Activated T-helper 1 cell treated with anti-CD3 and anti-CD28 coated beads, Interleukin-12 subunit alpha, Interleukin-12 subunit beta, Interleukin-2, Interleukin-4 antibody, amounts not matched to agents 30 ng/mL and 10 ng/mL and 1 ng/mL, durations not matched to agents 14 hours and 24 hours and 36 hours (primary cell): ENCODE data around the gene EFCAB8. TPM values are rescaled to one million over a fixed set of nuclear protein-coding genes. Genes with fewer than 3 reads are reported as not detected.
A peak's percentile ranks its signal among the peaks of the same experiment; 100 is the strongest.
"Not testable (repeated sequence)": the region's sequence is repeated elsewhere in the genome, so short reads cannot be mapped to it uniquely, and the experiment has no call there.

Source experiments
- DNase-seq: peaks from one replicate; pipeline ENCODE4 v3.0.0; 2021; ENCODE audit warnings: low spot score
- H3K27ac Mint-ChIP-seq: one replicate; pipeline ENCODE4 v1.8.0; 2021; ENCODE audit warnings: mild to moderate bottlenecking, mixed read lengths
- H3K27me3 Mint-ChIP-seq: one replicate; pipeline ENCODE4 v1.8.0; 2022; ENCODE audit warnings: mild to moderate bottlenecking, moderate library complexity, mixed read lengths; ENCODE audit not compliant: insufficient read depth
- H3K36me3 Mint-ChIP-seq: one replicate; pipeline ENCODE4 v1.8.0; 2021; ENCODE audit warnings: low read depth, mixed read lengths
- H3K4me1 Mint-ChIP-seq: one replicate; pipeline ENCODE4 v1.8.0; 2021; ENCODE audit warnings: low read depth, mixed read lengths
- H3K4me3 Mint-ChIP-seq: one replicate; pipeline ENCODE4 v1.8.0; 2021; ENCODE audit warnings: mild to moderate bottlenecking, moderate library complexity, mixed read lengths
- H3K9me3 Mint-ChIP-seq: one replicate; pipeline ENCODE4 v1.8.0; 2021; ENCODE audit warnings: mixed read lengths
- intact Hi-C: fragments of 100-400 bp; cut with micrococcal nuclease; formaldehyde crosslinking; loops from one replicate; pipeline ENCODE4 v1.15.1; 2024
- total RNA-seq: library from RNA; stranded (reverse); gene quantifications from 2 replicates; pipeline ENCODE4 v1.2.3, GENCODE V29; 2022

Gene EFCAB8
- total RNA-seq, 1 donor from 2014 or later: 0.39 TPM

DNA sequence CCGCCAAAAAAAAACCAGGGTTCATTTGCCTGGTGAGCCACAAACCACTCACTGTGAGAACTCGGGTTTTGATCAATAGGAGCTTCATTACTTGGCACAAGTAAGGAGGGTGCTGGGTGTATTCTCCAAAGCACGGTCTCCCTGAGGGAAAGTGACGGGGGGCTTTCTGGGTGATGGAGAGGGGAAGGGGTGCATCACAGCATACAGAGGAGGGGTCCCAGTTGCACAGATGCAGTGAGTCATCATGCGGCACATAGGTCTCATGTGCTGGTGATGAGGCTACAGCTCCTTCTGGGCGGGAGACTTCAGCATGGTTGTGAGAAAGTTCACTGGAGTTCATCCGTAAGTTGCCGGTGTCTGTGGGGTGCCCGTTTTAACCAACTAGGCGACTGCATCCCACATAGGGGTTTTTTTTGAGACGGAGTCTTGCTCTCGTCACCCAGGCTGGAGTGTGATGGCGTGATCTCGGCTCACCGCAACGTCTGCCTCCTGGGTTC is 109.3 kb downstream of the EFCAB8 start:
- no peaks in the 10 kb centered on the region for H3K27me3 Mint-ChIP-seq
- H3K4me1 Mint-ChIP-seq: peaks cover 57% of the 10 kb centered on the region
- no peaks in the 10 kb centered on the region for H3K36me3 Mint-ChIP-seq
- H3K4me3 Mint-ChIP-seq: peak overlapping the region; percentile 37
- intact Hi-C loops: loop anchor here (2.0 kb wide), 1 partner anchor 21 kb away; no protein-coding TSS in a partner anchor
- peak overlapping the region; percentile 75 for H3K27ac Mint-ChIP-seq
- DNase-seq: no peak
- no peaks in the 10 kb centered on the region for H3K9me3 Mint-ChIP-seq

DNA sequence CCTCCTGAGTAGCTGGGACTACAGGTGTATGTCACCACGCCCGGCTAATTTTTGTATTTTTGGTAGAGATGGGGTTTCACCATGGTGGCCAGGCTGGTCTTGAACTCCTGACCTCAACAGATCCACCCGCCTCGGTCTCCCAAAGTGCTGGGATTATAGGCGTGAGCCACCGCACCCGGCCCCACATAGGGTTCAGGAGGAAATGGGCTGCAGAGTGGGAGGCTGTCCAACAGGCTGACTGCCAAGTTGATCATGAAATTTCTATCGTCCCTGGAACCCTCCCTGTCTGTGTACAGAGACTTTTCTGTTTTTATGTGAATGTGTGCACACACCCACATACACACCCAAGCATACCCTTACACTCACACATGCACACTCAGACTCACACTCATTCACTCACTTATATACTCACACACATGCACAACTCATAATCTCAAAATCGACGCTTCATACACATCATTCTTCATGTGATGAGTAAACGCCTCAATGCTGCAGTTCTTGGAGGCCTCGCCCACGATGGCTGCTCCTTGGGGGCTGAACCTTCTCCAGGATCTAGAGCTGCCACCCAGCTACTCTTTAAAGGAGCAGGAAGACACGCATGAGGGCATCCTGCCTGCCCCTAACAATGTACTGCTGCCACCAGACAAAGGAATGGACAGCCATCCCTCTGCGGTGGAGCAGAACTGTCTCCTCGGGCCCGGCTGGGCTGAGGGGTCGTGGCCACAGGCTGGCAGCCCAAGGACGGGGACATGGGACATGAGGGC is 109.9 kb downstream of the EFCAB8 start:
- Mint-ChIP-seq H3K9me3 (no peaks in the 10 kb centered on the region), H3K4me3 (no peak overlapping the region), H3K36me3 (no peaks in the 10 kb centered on the region), H3K27ac (peak overlapping the region; percentile 26), H3K27me3 (no peaks in the 10 kb centered on the region), H3K4me1 (peaks cover 57% of the 10 kb centered on the region)
- intact Hi-C loops: no loop called here
- no peak for DNase-seq

- peak overlapping the region; percentile 82 for H3K27ac Mint-ChIP-seq
- no peaks in the 10 kb centered on the region for H3K9me3 Mint-ChIP-seq
- H3K4me3 Mint-ChIP-seq: no peak overlapping the region
- H3K36me3 Mint-ChIP-seq: no peaks in the 10 kb centered on the region
- peaks cover 57% of the 10 kb centered on the region for H3K4me1 Mint-ChIP-seq
- no peak for DNase-seq
- no peaks in the 10 kb centered on the region for H3K27me3 Mint-ChIP-seq
- intact Hi-C loops: loop anchor here (5.0 to 10.0 kb wide), 2 partner anchors 125 to 433 kb away; partner anchors contain the start of gene CDK5RAP1
Observed at GRCh38 chr20:32969356-32970114, 110.8 kb downstream of the EFCAB8 start.

GRCh38 chr20:32970115-32970972 is 111.6 kb downstream of the EFCAB8 start:
- no peaks in the 10 kb centered on the region for H3K27me3 Mint-ChIP-seq
- no peak for DNase-seq
- H3K36me3 Mint-ChIP-seq: no peaks in the 10 kb centered on the region
- peak overlapping the region; percentile 82 for H3K27ac Mint-ChIP-seq
- no peak overlapping the region for H3K4me3 Mint-ChIP-seq
- no peaks in the 10 kb centered on the region for H3K9me3 Mint-ChIP-seq
- intact Hi-C loops: loop anchor here (5.0 to 10.0 kb wide), 2 partner anchors 126 to 432 kb away; partner anchors contain the start of gene CDK5RAP1
- H3K4me1 Mint-ChIP-seq: peaks cover 53% of the 10 kb centered on the region

DNA sequence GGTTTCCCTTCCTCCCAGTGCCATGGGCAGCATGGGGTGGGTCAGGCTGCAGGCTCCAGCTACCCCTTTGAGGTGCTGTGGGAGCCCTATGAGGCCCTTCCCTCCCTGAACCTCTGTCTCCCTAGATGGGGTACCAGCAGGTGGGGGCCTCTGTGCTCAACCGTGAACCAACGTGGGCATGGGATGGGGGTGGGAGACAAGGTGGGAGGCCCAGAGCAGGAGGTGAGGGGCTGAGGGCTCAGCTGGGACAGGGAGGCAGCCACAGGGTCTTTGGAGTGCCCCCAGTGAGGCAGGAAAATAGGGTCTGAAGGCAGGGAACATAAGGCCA is 112.2 kb downstream of the EFCAB8 start:
- intact Hi-C loops: loop anchor here (5.0 to 10.0 kb wide), 2 partner anchors 126 to 431 kb away; partner anchors contain the start of gene CDK5RAP1
- H3K9me3 Mint-ChIP-seq: no peaks in the 10 kb centered on the region
- no peak for DNase-seq
- peak overlapping the region; percentile 70 for H3K27ac Mint-ChIP-seq
- no peaks in the 10 kb centered on the region for H3K27me3 Mint-ChIP-seq
- H3K36me3 Mint-ChIP-seq: no peaks in the 10 kb centered on the region
- H3K4me3 Mint-ChIP-seq: no peak overlapping the region
- H3K4me1 Mint-ChIP-seq: peaks cover 50% of the 10 kb centered on the region

DNA sequence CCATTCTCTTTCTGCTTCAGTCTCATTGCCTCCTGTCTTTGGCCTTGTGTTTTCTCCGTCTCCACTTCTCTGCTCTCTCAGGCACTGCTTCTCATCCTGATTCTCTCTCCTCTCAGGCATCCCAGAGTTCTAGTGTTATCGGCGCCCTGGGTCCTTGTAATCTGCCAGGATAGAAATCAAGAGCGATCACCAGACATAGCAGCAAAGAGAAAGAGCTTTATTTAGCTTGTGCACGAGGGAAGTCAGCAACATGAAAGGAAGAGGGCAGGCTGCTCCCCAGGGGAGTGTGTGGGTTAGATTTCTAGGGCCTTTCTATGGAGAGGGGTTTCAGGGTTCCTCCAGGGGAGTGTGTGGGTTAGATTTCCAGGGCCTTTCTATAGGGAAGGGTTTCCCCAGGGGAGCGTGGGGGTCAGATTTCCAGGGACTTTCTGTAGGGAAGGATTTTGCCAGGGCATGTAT is 113.0 kb downstream of the EFCAB8 start:
- DNase-seq: no peak
- Mint-ChIP-seq H3K27me3 (no peaks in the 10 kb centered on the region), H3K27ac (no peak overlapping the region), H3K4me3 (no peak overlapping the region), H3K9me3 (peaks cover 6% of the 10 kb centered on the region), H3K4me1 (peaks cover 47% of the 10 kb centered on the region), H3K36me3 (peaks cover 5% of the 10 kb centered on the region)
- intact Hi-C loops: loop anchor here (5.0 to 10.0 kb wide), 2 partner anchors 127 to 431 kb away; partner anchors contain the start of gene CDK5RAP1

GRCh38 chr20:32972181-32973076 is 113.7 kb downstream of the EFCAB8 start:
- Mint-ChIP-seq H3K36me3 (peaks cover 5% of the 10 kb centered on the region), H3K4me1 (peaks cover 42% of the 10 kb centered on the region), H3K4me3 (no peak overlapping the region), H3K27ac (peak overlapping the region; percentile 59), H3K9me3 (peaks cover 11% of the 10 kb centered on the region), H3K27me3 (no peaks in the 10 kb centered on the region)
- DNase-seq: peak; percentile 76
- intact Hi-C loops: loop anchor here (5.0 to 10.0 kb wide), 2 partner anchors 128 to 430 kb away; partner anchors contain the start of gene CDK5RAP1

DNA sequence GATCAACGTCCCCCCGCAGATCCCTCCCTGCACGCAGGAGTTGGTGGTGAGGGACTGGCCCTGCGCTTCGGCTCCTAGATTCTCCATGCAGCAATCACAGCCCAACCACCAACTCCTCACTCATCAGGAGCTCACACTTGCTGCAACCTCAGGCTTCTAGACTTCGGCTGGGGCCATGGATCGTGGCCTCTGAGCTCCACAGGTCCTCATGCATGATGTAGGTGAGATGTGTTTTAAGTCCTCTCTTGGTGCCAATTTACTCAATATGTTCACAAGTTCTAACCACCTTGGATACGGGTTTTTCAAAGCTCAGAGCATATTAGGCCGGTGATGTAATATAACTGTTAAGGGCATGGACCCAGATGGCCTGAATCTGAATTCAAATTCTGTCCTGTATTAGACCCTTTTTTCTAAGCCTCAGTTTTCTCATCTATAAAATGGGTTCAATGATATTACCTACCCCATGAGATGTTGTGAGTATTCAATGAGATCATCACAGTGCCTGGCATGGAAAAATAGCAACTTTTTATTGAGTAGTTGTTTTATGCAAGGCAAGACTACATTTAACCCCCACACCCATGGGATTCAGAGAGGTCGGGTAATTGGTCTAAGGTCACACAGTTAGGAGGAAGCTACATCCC is 114.5 kb downstream of the EFCAB8 start:
- Mint-ChIP-seq H3K36me3 (peaks cover 5% of the 10 kb centered on the region), H3K4me1 (peaks cover 35% of the 10 kb centered on the region), H3K4me3 (no peak overlapping the region), H3K27ac (peak overlapping the region; percentile 59), H3K9me3 (peaks cover 11% of the 10 kb centered on the region), H3K27me3 (no peaks in the 10 kb centered on the region)
- no peak for DNase-seq
- intact Hi-C loops: loop anchor here (5.0 to 10.0 kb wide), 2 partner anchors 128 to 429 kb away; partner anchors contain the start of gene CDK5RAP1

DNA sequence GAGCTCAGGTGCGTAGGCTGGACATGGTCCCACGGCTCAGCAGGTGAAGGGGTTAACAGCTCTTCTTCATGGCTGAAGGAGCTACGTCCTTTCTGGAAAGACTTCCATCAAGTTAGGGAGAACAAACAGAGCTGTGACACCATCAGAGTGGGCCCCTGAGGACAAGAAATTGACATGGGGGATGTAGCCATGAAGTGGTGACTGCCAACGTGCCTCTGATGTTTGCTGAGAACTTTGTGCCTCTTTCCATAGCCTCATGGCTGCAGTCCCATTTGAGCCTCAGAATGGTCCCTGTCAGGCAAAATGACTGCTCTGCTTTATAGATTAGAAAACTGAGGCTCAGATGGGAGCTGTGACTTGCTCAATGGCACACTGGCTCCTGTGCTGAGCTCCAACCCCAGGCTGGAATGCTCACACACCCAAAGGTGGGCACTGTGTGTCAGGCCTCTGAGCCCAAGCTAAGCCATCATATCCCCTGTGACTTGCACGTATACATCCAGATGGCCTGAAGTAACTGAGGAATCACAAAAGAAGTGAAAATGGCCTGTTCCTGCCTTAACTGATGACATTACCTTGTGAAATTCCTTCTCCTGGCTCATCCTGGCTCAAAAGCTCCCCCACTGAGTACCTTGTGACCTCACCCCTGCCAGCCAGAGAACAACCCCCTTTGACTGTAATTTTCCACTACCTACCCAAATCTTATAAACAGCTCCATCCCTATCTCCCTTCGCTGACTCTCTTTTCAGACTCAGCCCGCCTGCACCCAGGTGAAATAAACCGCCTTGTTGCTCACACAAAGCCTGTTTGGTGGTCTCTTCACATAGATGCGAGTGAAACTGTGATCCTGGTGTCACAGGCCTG is 115.7 kb downstream of the EFCAB8 start:
- intact Hi-C loops: loop anchor here (5.0 to 10.0 kb wide), 2 partner anchors 130 to 428 kb away; partner anchors contain the start of gene CDK5RAP1
- H3K4me3 Mint-ChIP-seq, H3K27me3 Mint-ChIP-seq, H3K36me3 Mint-ChIP-seq, DNase-seq: not testable (repeated sequence)
- Mint-ChIP-seq H3K4me1 (peaks cover 24% of the 10 kb centered on the region), H3K27ac (peak overlapping the region; percentile 59), H3K9me3 (peaks cover 11% of the 10 kb centered on the region)

DNA sequence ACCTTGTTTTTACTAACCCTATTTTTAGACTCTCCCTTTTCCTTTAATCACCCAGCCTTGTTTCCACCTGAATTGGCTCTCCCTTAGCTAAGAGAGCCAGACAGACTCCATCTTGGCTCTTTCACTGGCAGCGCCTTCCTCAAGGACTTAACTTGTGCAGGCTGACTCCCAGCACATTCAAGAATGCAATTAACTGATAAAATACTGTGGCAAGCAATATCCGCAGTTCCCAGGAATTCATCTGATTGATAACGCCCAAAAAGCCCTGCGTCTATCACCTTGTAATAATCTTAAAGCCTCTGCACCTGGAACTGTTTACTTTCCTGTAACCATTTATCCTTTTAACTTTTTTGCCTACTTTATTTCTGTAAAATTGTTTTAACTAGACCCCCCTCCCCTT is 116.4 kb downstream of the EFCAB8 start:
- H3K4me1 Mint-ChIP-seq: peaks cover 17% of the 10 kb centered on the region
- not testable (repeated sequence) for DNase-seq, H3K36me3 Mint-ChIP-seq, H3K27me3 Mint-ChIP-seq, H3K27ac Mint-ChIP-seq, H3K4me3 Mint-ChIP-seq
- intact Hi-C loops: loop anchor here (10.0 kb wide), 1 partner anchor 130 kb away; no protein-coding TSS in a partner anchor
- peaks cover 11% of the 10 kb centered on the region for H3K9me3 Mint-ChIP-seq
